Endodermal cell (in vitro differentiated cells): ENCODE results near the gene LAMA4. TPM values are rescaled to one million over a fixed set of nuclear protein-coding genes. Genes with fewer than 3 reads are reported as not detected.

Source experiments
- DNase-seq: peaks from one replicate; pipeline ENCODE4 v3.0.0-alpha.2; 2017
- H3K27ac ChIP-seq: 2 replicates; pipeline ENCODE4 v1.5.1; 2013; ENCODE audit warnings: mild to moderate bottlenecking, low read depth, low read length, moderate library complexity
- H3K27me3 ChIP-seq: 2 replicates; pipeline ENCODE4 v1.6.1; 2013; ENCODE audit warnings: mild to moderate bottlenecking, low read length, moderate library complexity; ENCODE audit not compliant: insufficient read depth, control insufficient read depth, poor library complexity, severe bottlenecking
- H3K36me3 ChIP-seq: 2 replicates; pipeline ENCODE4 v1.7.0; 2013; ENCODE audit warnings: mild to moderate bottlenecking, low read length, moderate library complexity; ENCODE audit not compliant: control insufficient read depth, insufficient read depth
- H3K4me1 ChIP-seq: one replicate; pipeline ENCODE4 v1.7.0; 2013; ENCODE audit warnings: low read length; ENCODE audit not compliant: control insufficient read depth, insufficient read depth
- H3K4me3 ChIP-seq: 2 replicates; pipeline ENCODE4 v1.5.1; 2013; ENCODE audit warnings: mild to moderate bottlenecking, low read length, moderate library complexity
- H3K9ac ChIP-seq: 2 replicates; pipeline ENCODE4 v1.6.1; 2013; ENCODE audit warnings: mild to moderate bottlenecking, low read length, moderate library complexity; ENCODE audit not compliant: poor library complexity, severe bottlenecking; ENCODE audit errors: extremely low read depth
- H3K9me3 ChIP-seq: 2 replicates; pipeline ENCODE4 v1.6.1; 2013; ENCODE audit warnings: mild to moderate bottlenecking, low read length, moderate library complexity; ENCODE audit not compliant: control insufficient read depth
- H3K27ac Mint-ChIP-seq: 2 replicates; pipeline ENCODE4 v1.8.0; 2020; ENCODE audit warnings: mixed read lengths
- H3K27me3 Mint-ChIP-seq: 2 replicates; pipeline ENCODE4 v1.8.0; 2021; ENCODE audit warnings: mild to moderate bottlenecking, mixed read lengths; ENCODE audit not compliant: insufficient read depth
- H3K36me3 Mint-ChIP-seq: 2 replicates; pipeline ENCODE4 v1.8.0; 2020; ENCODE audit warnings: low read depth, mixed read lengths
- H3K4me1 Mint-ChIP-seq: 2 replicates; pipeline ENCODE4 v1.8.0; 2020; ENCODE audit warnings: mixed read lengths
- H3K4me3 Mint-ChIP-seq: 2 replicates; pipeline ENCODE4 v1.8.0; 2020; ENCODE audit warnings: mild to moderate bottlenecking, moderate library complexity, mixed read lengths
- H3K9me3 Mint-ChIP-seq: 2 replicates; pipeline ENCODE4 v1.8.0; 2020; ENCODE audit warnings: mild to moderate bottlenecking, mixed read lengths
- WGBS, 2 experiments: methylation state at CpG; one replicate each; pipeline versions ENCODE4 v1.1.5 to v1.1.7; 2013; ENCODE audit warnings: missing lambda C conversion rate in 2 of 2, mixed read lengths in 1 of 2; ENCODE audit not compliant: insufficient coverage in 1 of 2, insufficient read length in 1 of 2; 5-methylcytosine and 5-hydroxymethylcytosine counted together
- total RNA-seq, 2 donors: library from RNA; stranded (reverse); fragmentation: NEBNext Ultra II Directional in 1 of 2; extraction: Animal tissue kit (Norgen Biotek cat#: 25700) in 1 of 2; gene quantifications; 2 replicates in 1 of 2; 3 replicates in 1 of 2; pipeline ENCODE4 v1.2.1, GENCODE V29; 2021
- TF ChIP-seq, protein P1 (sequence below): fragments of 200-600 bp; sonication (generic); conservative IDR thresholded peaks from 2 replicates; pipeline ENCODE4 v1.5.0; 2021; ENCODE audit warnings: antibody characterized with exemption, mild to moderate bottlenecking

LAMA4 gene
- total RNA-seq, 2 donors from 2014 or later: 0.24 to 3.7 TPM

DNA sequence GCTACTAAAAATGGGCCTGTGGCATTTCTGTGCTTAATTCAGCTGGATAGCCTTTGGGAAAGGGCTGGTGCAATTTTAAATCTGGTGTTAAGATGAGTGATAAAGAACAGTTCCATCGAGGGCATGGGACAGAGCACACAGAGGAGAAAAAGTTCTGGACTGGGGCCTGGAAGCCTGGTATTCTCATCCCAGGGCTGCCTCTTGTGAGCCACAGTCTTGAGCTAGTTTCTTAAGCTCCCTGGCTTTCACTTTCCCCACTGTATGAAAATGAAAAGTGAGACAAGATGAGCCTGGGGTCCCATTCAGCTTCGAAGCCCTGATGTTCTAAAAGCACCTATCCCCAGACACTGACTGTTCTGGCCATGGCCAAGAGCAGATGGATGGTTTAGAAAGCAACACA lies 14.3 kb upstream of the LAMA4 start:
- Histone ChIP-seq H3K27me3 (no peaks in the 10 kb centered on the region), H3K36me3 (no peaks in the 10 kb centered on the region), H3K9ac (no peak overlapping the region), H3K4me3 (no peak overlapping the region), H3K9me3 (no peaks in the 10 kb centered on the region), H3K27ac (no peak overlapping the region), H3K4me1 (no peaks in the 10 kb centered on the region)
- H3K4me3 Mint-ChIP-seq: no peak overlapping the region
- no peak overlapping the region for H3K27ac Mint-ChIP-seq
- no peak for DNase-seq
- WGBS, 2 experiments: 88 to 95% methylated on average over 2 of the region's 2 CpGs
- H3K4me1 Mint-ChIP-seq: no peaks in the 10 kb centered on the region
- H3K9me3 Mint-ChIP-seq: no peaks in the 10 kb centered on the region
- no peaks in the 10 kb centered on the region for H3K36me3 Mint-ChIP-seq
- TF ChIP-seq, protein P1, sequence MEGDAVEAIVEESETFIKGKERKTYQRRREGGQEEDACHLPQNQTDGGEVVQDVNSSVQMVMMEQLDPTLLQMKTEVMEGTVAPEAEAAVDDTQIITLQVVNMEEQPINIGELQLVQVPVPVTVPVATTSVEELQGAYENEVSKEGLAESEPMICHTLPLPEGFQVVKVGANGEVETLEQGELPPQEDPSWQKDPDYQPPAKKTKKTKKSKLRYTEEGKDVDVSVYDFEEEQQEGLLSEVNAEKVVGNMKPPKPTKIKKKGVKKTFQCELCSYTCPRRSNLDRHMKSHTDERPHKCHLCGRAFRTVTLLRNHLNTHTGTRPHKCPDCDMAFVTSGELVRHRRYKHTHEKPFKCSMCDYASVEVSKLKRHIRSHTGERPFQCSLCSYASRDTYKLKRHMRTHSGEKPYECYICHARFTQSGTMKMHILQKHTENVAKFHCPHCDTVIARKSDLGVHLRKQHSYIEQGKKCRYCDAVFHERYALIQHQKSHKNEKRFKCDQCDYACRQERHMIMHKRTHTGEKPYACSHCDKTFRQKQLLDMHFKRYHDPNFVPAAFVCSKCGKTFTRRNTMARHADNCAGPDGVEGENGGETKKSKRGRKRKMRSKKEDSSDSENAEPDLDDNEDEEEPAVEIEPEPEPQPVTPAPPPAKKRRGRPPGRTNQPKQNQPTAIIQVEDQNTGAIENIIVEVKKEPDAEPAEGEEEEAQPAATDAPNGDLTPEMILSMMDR: no peak
- peaks cover 2% of the 10 kb centered on the region for H3K27me3 Mint-ChIP-seq

DNA sequence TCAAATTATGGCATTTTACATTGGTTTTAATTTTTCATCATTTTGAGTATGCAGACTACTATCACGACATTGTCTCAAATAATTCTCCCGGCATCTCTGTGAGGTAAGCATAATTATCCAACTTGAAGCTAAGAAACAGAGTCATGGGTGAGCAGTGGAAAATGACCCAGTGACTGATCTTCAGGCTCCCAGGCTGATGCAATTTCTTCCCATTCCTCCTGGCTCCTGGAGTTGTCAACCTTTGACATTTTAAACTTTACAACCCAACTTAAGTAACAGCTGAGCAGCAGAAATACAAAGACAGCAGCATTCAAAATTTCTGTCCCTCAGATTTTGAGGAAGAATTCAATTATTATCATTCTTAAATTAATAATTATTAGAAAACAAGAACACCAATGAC lies 13.7 kb upstream of the LAMA4 start:
- TF ChIP-seq, protein P1: no peak
- Mint-ChIP-seq H3K27me3 (peaks cover 2% of the 10 kb centered on the region), H3K36me3 (no peaks in the 10 kb centered on the region), H3K4me3 (no peak overlapping the region), H3K4me1 (no peaks in the 10 kb centered on the region), H3K27ac (no peak overlapping the region), H3K9me3 (no peaks in the 10 kb centered on the region)
- DNase-seq: no peak
- no peaks in the 10 kb centered on the region for H3K27me3 ChIP-seq
- no peaks in the 10 kb centered on the region for H3K4me1 ChIP-seq
- no peak overlapping the region for H3K27ac ChIP-seq
- no peak overlapping the region for H3K4me3 ChIP-seq
- WGBS, 2 experiments: 99 to 100% methylated on average over 2 of the region's 2 CpGs
- no peaks in the 10 kb centered on the region for H3K36me3 ChIP-seq
- H3K9me3 ChIP-seq: no peaks in the 10 kb centered on the region
- H3K9ac ChIP-seq: no peak overlapping the region

DNA sequence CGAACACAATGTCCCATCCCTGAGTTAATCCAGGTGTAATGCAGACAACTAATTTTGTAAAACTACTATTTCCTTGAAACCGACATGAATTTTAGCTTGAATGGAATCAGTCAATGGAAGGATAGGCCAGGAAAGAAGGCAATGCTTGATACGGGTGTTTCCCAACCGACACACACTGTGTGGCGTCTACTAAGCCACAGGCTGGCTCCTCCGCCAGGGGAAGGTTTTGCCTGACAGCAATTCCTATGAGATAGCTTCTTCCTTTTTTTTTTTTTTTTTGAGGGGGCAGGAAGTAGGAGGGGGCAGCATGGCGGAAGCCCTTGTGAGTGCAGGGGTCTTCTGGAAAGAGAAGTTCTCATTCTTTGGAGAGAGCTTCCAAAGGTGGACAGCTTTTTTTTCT lies 12.0 kb upstream of the LAMA4 start:
- 90 to 100% methylated on average over 3 to 7 of the region's 7 CpGs for WGBS, 2 experiments
- H3K9me3 Mint-ChIP-seq: no peaks in the 10 kb centered on the region
- H3K4me3 ChIP-seq: no peak overlapping the region
- no peaks in the 10 kb centered on the region for H3K4me1 ChIP-seq
- H3K4me1 Mint-ChIP-seq: no peaks in the 10 kb centered on the region
- H3K36me3 Mint-ChIP-seq: no peaks in the 10 kb centered on the region
- DNase-seq: no peak
- TF ChIP-seq, protein P1: no peak
- H3K27ac ChIP-seq: no peak overlapping the region
- peaks cover 2% of the 10 kb centered on the region for H3K27me3 Mint-ChIP-seq
- no peaks in the 10 kb centered on the region for H3K27me3 ChIP-seq
- H3K9ac ChIP-seq: no peak overlapping the region
- H3K27ac Mint-ChIP-seq: no peak overlapping the region
- no peaks in the 10 kb centered on the region for H3K36me3 ChIP-seq
- H3K9me3 ChIP-seq: no peaks in the 10 kb centered on the region
- H3K4me3 Mint-ChIP-seq: no peak overlapping the region
